Measurements from ENCODE around the gene PLA2G3.

DNA sequence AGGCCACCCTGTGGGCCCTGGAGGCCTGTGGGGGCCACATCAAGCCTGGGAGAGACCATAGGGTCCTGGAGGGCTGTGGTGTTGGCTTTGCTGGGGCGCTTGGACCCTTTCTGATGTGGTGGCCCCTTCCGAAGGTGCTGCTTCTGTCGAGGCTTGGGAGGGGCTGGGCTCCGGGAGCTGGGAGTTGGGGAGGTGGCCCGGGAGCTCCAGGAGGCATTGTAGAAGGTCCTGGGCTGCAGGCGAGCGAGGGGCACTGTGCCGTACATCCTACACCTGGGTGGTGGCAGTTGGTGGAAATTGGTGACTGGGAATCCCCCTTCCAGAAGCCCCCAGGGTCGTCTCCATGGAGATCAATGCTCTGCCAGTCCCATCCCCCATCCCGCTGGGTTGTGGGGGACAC is 2.6 kb downstream of the PLA2G3 start:
- TF ChIP-seq, protein P1, sequence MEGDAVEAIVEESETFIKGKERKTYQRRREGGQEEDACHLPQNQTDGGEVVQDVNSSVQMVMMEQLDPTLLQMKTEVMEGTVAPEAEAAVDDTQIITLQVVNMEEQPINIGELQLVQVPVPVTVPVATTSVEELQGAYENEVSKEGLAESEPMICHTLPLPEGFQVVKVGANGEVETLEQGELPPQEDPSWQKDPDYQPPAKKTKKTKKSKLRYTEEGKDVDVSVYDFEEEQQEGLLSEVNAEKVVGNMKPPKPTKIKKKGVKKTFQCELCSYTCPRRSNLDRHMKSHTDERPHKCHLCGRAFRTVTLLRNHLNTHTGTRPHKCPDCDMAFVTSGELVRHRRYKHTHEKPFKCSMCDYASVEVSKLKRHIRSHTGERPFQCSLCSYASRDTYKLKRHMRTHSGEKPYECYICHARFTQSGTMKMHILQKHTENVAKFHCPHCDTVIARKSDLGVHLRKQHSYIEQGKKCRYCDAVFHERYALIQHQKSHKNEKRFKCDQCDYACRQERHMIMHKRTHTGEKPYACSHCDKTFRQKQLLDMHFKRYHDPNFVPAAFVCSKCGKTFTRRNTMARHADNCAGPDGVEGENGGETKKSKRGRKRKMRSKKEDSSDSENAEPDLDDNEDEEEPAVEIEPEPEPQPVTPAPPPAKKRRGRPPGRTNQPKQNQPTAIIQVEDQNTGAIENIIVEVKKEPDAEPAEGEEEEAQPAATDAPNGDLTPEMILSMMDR (IDR thresholded peaks at IDR 0.05) = no peak
- no peak for TF ChIP-seq POLR2AphosphoS5 (IDR thresholded peaks at IDR 0.05)
- no peak for TF ChIP-seq POLR2A (IDR thresholded peaks at IDR 0.05)
